ENCODE results near the gene RTTN.
"Not testable (repeated sequence)": the region's sequence is repeated elsewhere in the genome, so short reads cannot be mapped to it uniquely, and the experiment has no call there.

RTTN gene

GRCh38 chr18:69995774-69996173 is 209.7 kb downstream of the RTTN start:
- DNase-seq (ENCODE audit: low read depth): no peak
- H3K9ac ChIP-seq (ENCODE audit: low read length): no peak overlapping the region
- H3K9me3 ChIP-seq (ENCODE audit: control insufficient read depth, low read length): no peaks in the 10 kb centered on the region
- H3K4me1 ChIP-seq (ENCODE audit: control insufficient read depth, insufficient read depth, low read length): no peaks in the 10 kb centered on the region
- H3K36me3 ChIP-seq (ENCODE audit: control insufficient read depth, insufficient read depth, low read length, severe bottlenecking): no peaks in the 10 kb centered on the region
- no peaks in the 10 kb centered on the region for H3K27me3 ChIP-seq (replicated peaks; ENCODE audit: control insufficient read depth, insufficient read depth, low read length)
- H3K4me3 ChIP-seq (ENCODE audit: low read length): no peak overlapping the region

- DNase-seq (ENCODE audit: low read depth): no peak
- Histone ChIP-seq H3K4me3 (ENCODE audit: low read length) (no peak overlapping the region), H3K36me3 (ENCODE audit: control insufficient read depth, insufficient read depth, low read length, severe bottlenecking) (no peaks in the 10 kb centered on the region), H3K9me3 (ENCODE audit: control insufficient read depth, low read length) (peaks cover 4% of the 10 kb centered on the region), H3K27me3 (replicated peaks; ENCODE audit: control insufficient read depth, insufficient read depth, low read length) (no peaks in the 10 kb centered on the region), H3K4me1 (ENCODE audit: control insufficient read depth, insufficient read depth, low read length) (no peaks in the 10 kb centered on the region), H3K9ac (ENCODE audit: low read length) (no peak overlapping the region)
Observed at GRCh38 chr18:69992776-69993175, 212.7 kb downstream of the RTTN start.

GRCh38 chr18:69987870-69988269 is 217.6 kb downstream of the RTTN start:
- Histone ChIP-seq H3K9me3 (ENCODE audit: control insufficient read depth, low read length) (peaks cover 7% of the 10 kb centered on the region), H3K27me3 (replicated peaks; ENCODE audit: control insufficient read depth, insufficient read depth, low read length) (no peaks in the 10 kb centered on the region), H3K9ac (ENCODE audit: low read length) (no peak overlapping the region), H3K36me3 (ENCODE audit: control insufficient read depth, insufficient read depth, low read length, severe bottlenecking) (no peaks in the 10 kb centered on the region), H3K4me3 (ENCODE audit: low read length) (no peak overlapping the region), H3K4me1 (ENCODE audit: control insufficient read depth, insufficient read depth, low read length) (no peaks in the 10 kb centered on the region)
- no peak for DNase-seq (ENCODE audit: low read depth)

- H3K36me3 ChIP-seq (ENCODE audit: control insufficient read depth, insufficient read depth, low read length, severe bottlenecking): no peaks in the 10 kb centered on the region
- peaks cover 7% of the 10 kb centered on the region for H3K9me3 ChIP-seq (ENCODE audit: control insufficient read depth, low read length)
- H3K4me3 ChIP-seq (ENCODE audit: low read length): no peak overlapping the region
- no peak overlapping the region for H3K9ac ChIP-seq (ENCODE audit: low read length)
- H3K27me3 ChIP-seq (replicated peaks; ENCODE audit: control insufficient read depth, insufficient read depth, low read length): no peaks in the 10 kb centered on the region
- no peak for DNase-seq (ENCODE audit: low read depth)
- H3K4me1 ChIP-seq (ENCODE audit: control insufficient read depth, insufficient read depth, low read length): no peaks in the 10 kb centered on the region
Observed at GRCh38 chr18:69985239-69985638, 220.2 kb downstream of the RTTN start.

GRCh38 chr18:69982417-69982816 is 223.1 kb downstream of the RTTN start:
- H3K9ac ChIP-seq (ENCODE audit: low read length): no peak overlapping the region
- H3K4me1 ChIP-seq (ENCODE audit: control insufficient read depth, insufficient read depth, low read length): no peaks in the 10 kb centered on the region
- H3K9me3 ChIP-seq (ENCODE audit: control insufficient read depth, low read length): peaks cover 3% of the 10 kb centered on the region
- H3K36me3 ChIP-seq (ENCODE audit: control insufficient read depth, insufficient read depth, low read length, severe bottlenecking): no peaks in the 10 kb centered on the region
- H3K4me3 ChIP-seq (ENCODE audit: low read length): no peak overlapping the region
- H3K27me3 ChIP-seq (replicated peaks; ENCODE audit: control insufficient read depth, insufficient read depth, low read length): no peaks in the 10 kb centered on the region
- no peak for DNase-seq (ENCODE audit: low read depth)

GRCh38 chr18:69981948-69982347 is 223.5 kb downstream of the RTTN start:
- Histone ChIP-seq H3K9me3 (ENCODE audit: control insufficient read depth, low read length) (peaks cover 8% of the 10 kb centered on the region), H3K4me1 (ENCODE audit: control insufficient read depth, insufficient read depth, low read length) (no peaks in the 10 kb centered on the region), H3K9ac (ENCODE audit: low read length) (no peak overlapping the region), H3K27me3 (replicated peaks; ENCODE audit: control insufficient read depth, insufficient read depth, low read length) (no peaks in the 10 kb centered on the region), H3K4me3 (ENCODE audit: low read length) (no peak overlapping the region), H3K36me3 (ENCODE audit: control insufficient read depth, insufficient read depth, low read length, severe bottlenecking) (no peaks in the 10 kb centered on the region)
- no peak for DNase-seq (ENCODE audit: low read depth)

GRCh38 chr18:69980982-69981804 is 224.3 kb downstream of the RTTN start:
- Histone ChIP-seq H3K27me3 (replicated peaks; ENCODE audit: control insufficient read depth, insufficient read depth, low read length) (no peaks in the 10 kb centered on the region), H3K9me3 (ENCODE audit: control insufficient read depth, low read length) (peaks cover 15% of the 10 kb centered on the region), H3K36me3 (ENCODE audit: control insufficient read depth, insufficient read depth, low read length, severe bottlenecking) (no peaks in the 10 kb centered on the region), H3K9ac (ENCODE audit: low read length) (no peak overlapping the region), H3K4me3 (ENCODE audit: low read length) (no peak overlapping the region), H3K4me1 (ENCODE audit: control insufficient read depth, insufficient read depth, low read length) (no peaks in the 10 kb centered on the region)
- no peak for DNase-seq (ENCODE audit: low read depth)

- Histone ChIP-seq H3K36me3 (ENCODE audit: control insufficient read depth, insufficient read depth, low read length, severe bottlenecking) (no peaks in the 10 kb centered on the region), H3K27me3 (replicated peaks; ENCODE audit: control insufficient read depth, insufficient read depth, low read length) (no peaks in the 10 kb centered on the region), H3K4me3 (ENCODE audit: low read length) (no peak overlapping the region), H3K9me3 (ENCODE audit: control insufficient read depth, low read length) (peaks cover 15% of the 10 kb centered on the region), H3K9ac (ENCODE audit: low read length) (no peak overlapping the region), H3K4me1 (ENCODE audit: control insufficient read depth, insufficient read depth, low read length) (no peaks in the 10 kb centered on the region)
- DNase-seq (ENCODE audit: low read depth): no peak
Observed at GRCh38 chr18:69980509-69980908, 225.0 kb downstream of the RTTN start.

- Histone ChIP-seq H3K9me3 (ENCODE audit: control insufficient read depth, low read length) (peaks cover 15% of the 10 kb centered on the region), H3K9ac (ENCODE audit: low read length) (no peak overlapping the region), H3K36me3 (ENCODE audit: control insufficient read depth, insufficient read depth, low read length, severe bottlenecking) (no peaks in the 10 kb centered on the region), H3K27me3 (replicated peaks; ENCODE audit: control insufficient read depth, insufficient read depth, low read length) (no peaks in the 10 kb centered on the region), H3K4me1 (ENCODE audit: control insufficient read depth, insufficient read depth, low read length) (no peaks in the 10 kb centered on the region), H3K4me3 (ENCODE audit: low read length) (no peak overlapping the region)
- no peak for DNase-seq (ENCODE audit: low read depth)
Observed at GRCh38 chr18:69978732-69979715, 226.5 kb downstream of the RTTN start.

GRCh38 chr18:69975294-69975693 is 230.2 kb downstream of the RTTN start:
- H3K4me1 ChIP-seq (ENCODE audit: control insufficient read depth, insufficient read depth, low read length); H3K36me3 ChIP-seq (ENCODE audit: control insufficient read depth, insufficient read depth, low read length, severe bottlenecking); H3K27me3 ChIP-seq (replicated peaks; ENCODE audit: control insufficient read depth, insufficient read depth, low read length); DNase-seq (ENCODE audit: low read depth); H3K9ac ChIP-seq (ENCODE audit: low read length); H3K4me3 ChIP-seq (ENCODE audit: low read length): not testable (repeated sequence)
- peaks cover 20% of the 10 kb centered on the region for H3K9me3 ChIP-seq (ENCODE audit: control insufficient read depth, low read length)

- peaks cover 20% of the 10 kb centered on the region for H3K9me3 ChIP-seq (ENCODE audit: control insufficient read depth, low read length)
- H3K36me3 ChIP-seq (ENCODE audit: control insufficient read depth, insufficient read depth, low read length, severe bottlenecking): no peaks in the 10 kb centered on the region
- no peak for DNase-seq (ENCODE audit: low read depth)
- H3K27me3 ChIP-seq (replicated peaks; ENCODE audit: control insufficient read depth, insufficient read depth, low read length): no peaks in the 10 kb centered on the region
- H3K4me3 ChIP-seq (ENCODE audit: low read length): no peak overlapping the region
- peaks cover under 1% of the 10 kb centered on the region for H3K4me1 ChIP-seq (ENCODE audit: control insufficient read depth, insufficient read depth, low read length)
- H3K9ac ChIP-seq (ENCODE audit: low read length): no peak overlapping the region
Observed at GRCh38 chr18:69974365-69974764, 231.1 kb downstream of the RTTN start.
